ENCODE results near the gene PABPC1L.
A peak's percentile ranks its signal among the peaks of the same experiment; 100 is the strongest.
"Not testable (repeated sequence)": the region's sequence is repeated elsewhere in the genome, so short reads cannot be mapped to it uniquely, and the experiment has no call there.

Gene PABPC1L

GRCh38 chr20:44909872-44910689 lies at the start of gene PABPC1L:
TSS of gene PABPC1L (plus strand) at chr20:44910060. CDS start at chr20:44910144, 84 bp downstream.
- no peaks in the 10 kb centered on the region for H3K27me3 Mint-ChIP-seq
- peak within 1 kb of the TSS; percentile 88 for H3K4me3 Mint-ChIP-seq
- H3K27ac Mint-ChIP-seq: peak within 1 kb of the TSS; percentile 77
- H3K9me3 Mint-ChIP-seq: no peaks in the 10 kb centered on the region
- H3K36me3 Mint-ChIP-seq: peaks cover 50% of the 10 kb centered on the region
- CTCF ChIA-PET: interaction anchor here (0.8 to 1.9 kb wide), 7 partner anchors 21 to 186 kb away, joined by 3 to 6 read pairs (median 3); partner anchors contain the start of gene YWHAB
- peak; percentile 83 for DNase-seq
- H3K4me1 Mint-ChIP-seq: peaks cover 45% of the 10 kb centered on the region

- peaks cover 1% of the 10 kb centered on the region for H3K36me3 Mint-ChIP-seq
- H3K27ac Mint-ChIP-seq: no peak overlapping the region
- DNase-seq: no peak
- H3K9me3 Mint-ChIP-seq: peaks cover 1% of the 10 kb centered on the region
- CTCF ChIA-PET: interaction anchor here (1.2 to 1.9 kb wide), 2 partner anchors 114 to 178 kb away, joined by 3 to 12 read pairs; no protein-coding TSS in a partner anchor
- H3K4me1 Mint-ChIP-seq: peaks cover 13% of the 10 kb centered on the region
- H3K27me3 Mint-ChIP-seq: peaks cover 17% of the 10 kb centered on the region
- no peak overlapping the region for H3K4me3 Mint-ChIP-seq
Measured at GRCh38 chr20:44861531-44862006, 48.3 kb upstream of the PABPC1L start.

- Mint-ChIP-seq H3K4me3 (no peak overlapping the region), H3K4me1 (peaks cover 11% of the 10 kb centered on the region), H3K27me3 (peaks cover 20% of the 10 kb centered on the region), H3K9me3 (no peaks in the 10 kb centered on the region), H3K36me3 (no peaks in the 10 kb centered on the region), H3K27ac (no peak overlapping the region)
- CTCF ChIA-PET: interaction anchor here (1.9 kb wide), 1 partner anchor 115 kb away, joined by 12 read pairs; no protein-coding TSS in a partner anchor
- no peak for DNase-seq
Measured at GRCh38 chr20:44862286-44862685, 47.6 kb upstream of the PABPC1L start.

GRCh38 chr20:44863365-44864084 lies 46.3 kb upstream of the PABPC1L start:
- not testable (repeated sequence) for DNase-seq, H3K9me3 Mint-ChIP-seq, H3K36me3 Mint-ChIP-seq, H3K27ac Mint-ChIP-seq, H3K4me3 Mint-ChIP-seq
- H3K27me3 Mint-ChIP-seq: peaks cover 30% of the 10 kb centered on the region
- H3K4me1 Mint-ChIP-seq: peaks cover 14% of the 10 kb centered on the region
- CTCF ChIA-PET: interaction anchor here (1.2 to 1.9 kb wide), 2 partner anchors 116 to 178 kb away, joined by 3 to 12 read pairs; no protein-coding TSS in a partner anchor

- H3K27ac Mint-ChIP-seq, H3K4me1 Mint-ChIP-seq, CTCF ChIA-PET: not testable (repeated sequence)
Measured at GRCh38 chr20:44864493-44864892, 45.4 kb upstream of the PABPC1L start.

GRCh38 chr20:44866703-44867335 lies 43.0 kb upstream of the PABPC1L start:
- peaks cover 7% of the 10 kb centered on the region for H3K4me1 Mint-ChIP-seq
- DNase-seq: no peak
- H3K27me3 Mint-ChIP-seq: peaks cover 49% of the 10 kb centered on the region
- H3K27ac Mint-ChIP-seq: no peak overlapping the region
- H3K4me3 Mint-ChIP-seq: no peak overlapping the region
- CTCF ChIA-PET: interaction anchor here (0.8 to 2.4 kb wide), 11 partner anchors 10 to 427 kb away, joined by 3 to 21 read pairs (median 4); partner anchors contain the start of genes CCN5 and KCNK15
- H3K36me3 Mint-ChIP-seq: no peaks in the 10 kb centered on the region
- H3K9me3 Mint-ChIP-seq: no peaks in the 10 kb centered on the region

More at GRCh38 chr20:44864493-44864892, 45.4 kb upstream of the PABPC1L start:
- H3K4me3 Mint-ChIP-seq, H3K36me3 Mint-ChIP-seq, H3K9me3 Mint-ChIP-seq, DNase-seq: not testable (repeated sequence)
- H3K27me3 Mint-ChIP-seq: peaks cover 36% of the 10 kb centered on the region

GRCh38 chr20:44869471-44869870 lies 40.4 kb upstream of the PABPC1L start:
- Mint-ChIP-seq H3K36me3 (no peaks in the 10 kb centered on the region), H3K4me3 (no peak overlapping the region), H3K27me3 (peaks cover 49% of the 10 kb centered on the region), H3K9me3 (no peaks in the 10 kb centered on the region), H3K27ac (no peak overlapping the region), H3K4me1 (peaks cover 7% of the 10 kb centered on the region)
- CTCF ChIA-PET: interaction anchor here (0.9 to 2.3 kb wide), 2 partner anchors 122 to 184 kb away, joined by 3 to 9 read pairs; no protein-coding TSS in a partner anchor
- no peak for DNase-seq

- Mint-ChIP-seq H3K36me3 (peaks cover 15% of the 10 kb centered on the region), H3K4me1 (peaks cover 20% of the 10 kb centered on the region)
- not testable (repeated sequence) for H3K27me3 Mint-ChIP-seq, H3K9me3 Mint-ChIP-seq, H3K27ac Mint-ChIP-seq, DNase-seq, H3K4me3 Mint-ChIP-seq
- CTCF ChIA-PET: interaction anchor here (0.6 kb wide), 1 partner anchor 387 kb away, joined by 5 read pairs; no protein-coding TSS in a partner anchor
Measured at GRCh38 chr20:44882360-44882759, 27.5 kb upstream of the PABPC1L start.

GRCh38 chr20:44883214-44883902 lies 26.5 kb upstream of the PABPC1L start:
- CTCF ChIA-PET: no interaction called here
- DNase-seq: no peak
- Mint-ChIP-seq H3K36me3 (peaks cover 22% of the 10 kb centered on the region), H3K27ac (no peak overlapping the region), H3K4me3 (peak overlapping the region; percentile 95), H3K4me1 (peaks cover 30% of the 10 kb centered on the region), H3K27me3 (peaks cover 4% of the 10 kb centered on the region), H3K9me3 (no peaks in the 10 kb centered on the region)

GRCh38 chr20:44884907-44885391 lies 24.9 kb upstream of the PABPC1L start:
- H3K36me3 Mint-ChIP-seq: peaks cover 37% of the 10 kb centered on the region
- peak; percentile 28 for DNase-seq
- CTCF ChIA-PET: interaction anchor here (0.8 kb wide), 1 partner anchor 26 kb away, joined by 4 read pairs; no protein-coding TSS in a partner anchor
- peak overlapping the region; percentile 89 for H3K27ac Mint-ChIP-seq
- peak overlapping the region; percentile 95 for H3K4me3 Mint-ChIP-seq
- no peaks in the 10 kb centered on the region for H3K9me3 Mint-ChIP-seq
- H3K27me3 Mint-ChIP-seq: no peaks in the 10 kb centered on the region
- peaks cover 46% of the 10 kb centered on the region for H3K4me1 Mint-ChIP-seq

- Mint-ChIP-seq H3K27ac (peak within 1 kb of the TSS; percentile 94), H3K27me3 (no peaks in the 10 kb centered on the region), H3K9me3 (no peaks in the 10 kb centered on the region), H3K4me3 (peak within 1 kb of the TSS; percentile 95), H3K4me1 (peaks cover 49% of the 10 kb centered on the region), H3K36me3 (peaks cover 41% of the 10 kb centered on the region)
- peak; percentile 99 for DNase-seq
- CTCF ChIA-PET: interaction anchor here (0.8 kb wide), 1 partner anchor 25 kb away, joined by 4 read pairs; no protein-coding TSS in a partner anchor
Measured at GRCh38 chr20:44885392-44886265, 24.2 kb upstream of the PABPC1L start, which contains the start of gene YWHAB. TSS of gene YWHAB (plus strand) at chr20:44885705. CDS start at chr20:44901534, 15,829 bp downstream.

- Mint-ChIP-seq H3K9me3 (no peaks in the 10 kb centered on the region), H3K4me3 (peak overlapping the region; percentile 95), H3K36me3 (peaks cover 43% of the 10 kb centered on the region), H3K4me1 (peaks cover 54% of the 10 kb centered on the region), H3K27me3 (no peaks in the 10 kb centered on the region), H3K27ac (peak overlapping the region; percentile 94)
- CTCF ChIA-PET: no interaction called here
- no peak for DNase-seq
Measured at GRCh38 chr20:44886266-44886651, 23.6 kb upstream of the PABPC1L start.

Data from activated naive CD4-positive, alpha-beta T cell treated with anti-CD3 and anti-CD28 coated beads, Interleukin-2, amount 10 ng/mL, durations not matched to agents 7 days and 5 days (primary cell).